ENCODE measurements around the gene NCAM1. TPM values are rescaled to one million over a fixed set of nuclear protein-coding genes. Genes with fewer than 3 reads are reported as not detected.
"Not testable (repeated sequence)": the region's sequence is repeated elsewhere in the genome, so short reads cannot be mapped to it uniquely, and the experiment has no call there.

Gene NCAM1
- total RNA-seq, 1 donor from 2014 or later = 4.2 TPM

DNA sequence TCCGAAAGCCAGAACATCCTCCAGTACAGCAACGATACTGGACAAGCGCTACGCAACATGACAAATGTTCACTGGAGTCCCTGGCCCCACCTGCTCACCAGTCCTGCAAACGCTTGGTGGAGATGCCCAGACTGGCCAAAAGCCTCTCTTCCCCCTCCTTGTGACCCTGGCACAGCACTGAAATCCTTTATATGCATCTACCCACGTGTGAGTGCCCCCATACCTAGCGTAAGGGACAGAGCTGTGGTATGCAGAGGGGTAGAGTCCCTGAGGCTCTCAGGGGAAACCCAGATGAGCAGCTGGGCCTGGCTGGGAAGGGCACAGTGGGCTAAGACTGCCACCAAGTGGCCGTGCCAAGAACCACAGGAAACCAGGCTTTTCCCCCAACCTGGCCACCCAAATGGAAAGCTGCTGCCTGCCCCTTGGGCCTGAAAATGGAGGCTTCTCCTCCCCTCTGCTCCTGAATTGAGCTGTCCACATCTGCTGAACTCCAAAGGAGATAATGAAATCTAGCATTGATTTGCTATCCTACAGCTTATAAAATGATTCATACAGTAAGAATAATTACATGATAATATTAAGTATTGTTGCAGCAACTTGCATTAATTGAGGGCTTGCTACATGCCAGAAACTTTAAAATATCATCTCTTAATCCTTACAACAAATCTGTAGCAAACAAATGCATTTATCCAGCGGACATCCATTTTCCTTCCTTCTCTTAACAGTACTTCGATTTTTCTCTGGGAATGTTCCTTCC, 328.4 kb downstream of the NCAM1 start:
- TF ChIP-seq CTCF (IDR thresholded peaks at IDR 0.05) = peak; percentile 93
- Histone ChIP-seq H3K9me3 (no peaks in the 10 kb centered on the region), H3K4me1 (no peaks in the 10 kb centered on the region), H3K36me3 (no peaks in the 10 kb centered on the region), H3K27ac (no peak overlapping the region), H3K27me3 (peaks cover 6% of the 10 kb centered on the region), H3K4me3 (no peak overlapping the region)
- ATAC-seq = peak; percentile 92
- peak; percentile 79 for DNase-seq
- intact Hi-C loops (cut with DNase I) = loop anchor here (5.0 kb wide), 1 partner anchor 702 kb away; no protein-coding TSS in a partner anchor

DNA sequence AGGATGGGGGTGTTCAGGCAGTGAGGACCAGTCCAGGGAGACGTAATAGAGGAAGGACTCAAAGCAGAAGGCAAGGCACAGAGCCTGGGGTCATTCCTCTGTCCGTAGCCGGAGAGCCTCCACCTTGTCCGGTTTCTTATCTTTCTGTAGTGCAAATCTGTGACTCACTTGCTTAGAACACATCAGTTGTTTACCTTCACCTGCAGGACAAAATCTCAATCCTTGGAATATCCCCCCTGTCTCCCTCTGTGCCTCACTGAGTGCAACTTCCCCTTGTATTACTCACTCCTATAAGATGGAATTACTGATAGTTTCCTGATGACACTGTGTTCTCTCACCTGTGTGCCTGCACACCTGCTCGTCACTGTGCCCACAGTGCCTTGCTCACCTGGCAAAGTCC, 332.7 kb downstream of the NCAM1 start:
- intact Hi-C loops (cut with DNase I) = no loop called here
- DNase-seq = no peak

GRCh38 chr11:113295993-113296392, 334.8 kb downstream of the NCAM1 start:
- no peaks in the 10 kb centered on the region for H3K4me1 ChIP-seq
- intact Hi-C loops (cut with DNase I) = no loop called here
- no peaks in the 10 kb centered on the region for H3K36me3 ChIP-seq
- no peak for ATAC-seq
- no peak overlapping the region for H3K4me3 ChIP-seq
- H3K27me3 ChIP-seq = peaks cover 12% of the 10 kb centered on the region
- no peaks in the 10 kb centered on the region for H3K9me3 ChIP-seq
- TF ChIP-seq CTCF (IDR thresholded peaks at IDR 0.05) = no peak
- H3K27ac ChIP-seq = no peak overlapping the region
- no peak for DNase-seq

More for the DNA sequence above, 332.7 kb downstream of the NCAM1 start:
- H3K27me3 ChIP-seq = peaks cover 11% of the 10 kb centered on the region
- no peak for TF ChIP-seq CTCF (IDR thresholded peaks at IDR 0.05)
- H3K4me1 ChIP-seq = no peaks in the 10 kb centered on the region
- H3K27ac ChIP-seq = no peak overlapping the region
- ATAC-seq = no peak
- no peaks in the 10 kb centered on the region for H3K36me3 ChIP-seq
- H3K4me3 ChIP-seq = no peak overlapping the region
- no peaks in the 10 kb centered on the region for H3K9me3 ChIP-seq

DNA sequence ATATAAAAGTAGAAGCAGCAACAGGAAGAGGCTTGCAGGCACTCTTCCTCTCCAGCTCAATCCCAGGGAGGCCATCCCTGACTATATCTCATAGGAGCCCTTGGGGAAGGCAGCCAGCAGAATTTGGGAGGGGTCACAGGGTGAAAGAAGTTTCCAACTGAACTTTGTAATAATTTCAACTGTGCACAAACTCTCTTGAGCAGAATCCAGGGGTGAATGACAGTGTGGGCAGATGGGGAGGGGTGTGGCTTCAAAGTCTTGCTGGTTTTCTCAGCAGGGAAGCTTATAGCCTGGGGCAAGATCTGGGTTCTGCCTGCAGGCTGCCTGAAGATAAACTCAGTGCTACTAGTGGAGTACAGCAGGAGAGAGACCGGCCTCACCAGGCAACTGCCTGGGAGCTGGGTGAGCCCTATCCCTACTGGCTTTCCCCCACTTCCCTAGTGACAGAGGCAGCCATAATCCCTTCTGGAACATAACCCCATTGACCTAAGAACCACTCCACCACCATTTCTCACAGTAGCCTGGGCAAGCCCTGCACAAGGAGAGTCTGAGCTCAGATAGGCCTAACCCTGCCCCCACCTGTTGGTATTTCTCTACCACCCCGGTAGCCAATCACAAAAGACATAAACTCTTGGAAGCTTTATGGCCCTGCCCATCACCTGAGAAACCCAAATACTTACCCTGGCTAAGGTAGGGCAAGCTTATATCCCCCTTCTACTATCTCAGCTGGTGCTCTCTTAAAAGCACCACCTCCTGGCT, 335.4 kb downstream of the NCAM1 start:
- Histone ChIP-seq H3K4me1 (no peaks in the 10 kb centered on the region), H3K9me3 (no peaks in the 10 kb centered on the region), H3K4me3 (no peak overlapping the region), H3K36me3 (no peaks in the 10 kb centered on the region), H3K27ac (no peak overlapping the region), H3K27me3 (peaks cover 17% of the 10 kb centered on the region)
- ATAC-seq (no peak), DNase-seq (no peak)
- intact Hi-C loops (cut with DNase I) = no loop called here
- TF ChIP-seq CTCF (IDR thresholded peaks at IDR 0.05) = no peak

DNA sequence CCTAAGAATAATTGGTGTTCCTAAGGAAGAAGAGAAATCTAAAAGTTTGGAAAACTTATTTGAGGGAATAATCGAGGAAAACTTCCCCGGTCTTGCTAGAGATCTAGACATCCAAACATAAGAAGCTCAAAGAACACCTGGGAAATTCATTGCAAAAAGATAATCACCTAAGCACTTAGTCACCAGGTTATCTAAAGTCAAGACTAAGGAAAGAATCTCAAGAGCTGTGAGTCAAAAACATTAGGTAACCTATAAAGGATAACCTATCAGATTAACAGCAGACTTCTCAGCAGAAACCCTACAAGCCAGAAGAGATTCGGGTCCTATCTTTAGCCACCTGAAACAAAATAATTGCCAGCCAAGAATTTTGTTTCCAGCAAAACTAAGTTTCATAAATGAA, 337.3 kb downstream of the NCAM1 start:
- H3K9me3 ChIP-seq; H3K4me3 ChIP-seq; DNase-seq; H3K27ac ChIP-seq; ATAC-seq; H3K4me1 ChIP-seq; H3K36me3 ChIP-seq; intact Hi-C loops (cut with DNase I): not testable (repeated sequence)
- H3K27me3 ChIP-seq = peaks cover 17% of the 10 kb centered on the region

DNA sequence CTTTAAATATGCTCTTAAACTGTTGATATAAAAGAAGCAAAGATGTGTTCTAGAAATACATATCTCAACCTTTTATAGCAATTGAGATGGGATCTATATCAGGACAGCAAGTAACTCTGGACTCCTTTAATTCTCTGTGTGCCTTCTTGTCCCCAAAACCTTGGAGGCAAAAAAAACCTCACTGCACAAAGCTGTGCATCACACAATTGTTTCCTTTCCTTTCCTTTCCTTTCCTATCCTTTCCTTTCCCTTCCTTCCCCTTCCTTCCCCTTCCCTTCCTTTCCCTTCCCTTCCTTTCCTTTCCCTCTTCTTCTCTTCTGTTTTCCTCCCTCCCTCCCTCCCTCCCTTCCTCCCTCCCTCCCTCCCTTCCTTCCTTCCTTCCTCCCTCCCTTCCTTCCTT, 343.7 kb downstream of the NCAM1 start:
- H3K36me3 ChIP-seq = no peaks in the 10 kb centered on the region
- TF ChIP-seq CTCF (IDR thresholded peaks at IDR 0.05) = no peak
- H3K9me3 ChIP-seq = no peaks in the 10 kb centered on the region
- no peak overlapping the region for H3K4me3 ChIP-seq
- H3K27me3 ChIP-seq = peaks cover 6% of the 10 kb centered on the region
- H3K27ac ChIP-seq = no peak overlapping the region
- no peaks in the 10 kb centered on the region for H3K4me1 ChIP-seq
- DNase-seq = no peak
- ATAC-seq = no peak
- intact Hi-C loops (cut with DNase I) = no loop called here

All from upper lobe of right lung (tissue), 1 donor.